ENCODE measurements around the gene NUAK2. TPM values are rescaled to one million over a fixed set of nuclear protein-coding genes. Genes with fewer than 3 reads are reported as not detected.

The NUAK2 gene
- polyA plus RNA-seq, 3 donors, result 9.1 to 44.9 (median 21.9) TPM

DNA sequence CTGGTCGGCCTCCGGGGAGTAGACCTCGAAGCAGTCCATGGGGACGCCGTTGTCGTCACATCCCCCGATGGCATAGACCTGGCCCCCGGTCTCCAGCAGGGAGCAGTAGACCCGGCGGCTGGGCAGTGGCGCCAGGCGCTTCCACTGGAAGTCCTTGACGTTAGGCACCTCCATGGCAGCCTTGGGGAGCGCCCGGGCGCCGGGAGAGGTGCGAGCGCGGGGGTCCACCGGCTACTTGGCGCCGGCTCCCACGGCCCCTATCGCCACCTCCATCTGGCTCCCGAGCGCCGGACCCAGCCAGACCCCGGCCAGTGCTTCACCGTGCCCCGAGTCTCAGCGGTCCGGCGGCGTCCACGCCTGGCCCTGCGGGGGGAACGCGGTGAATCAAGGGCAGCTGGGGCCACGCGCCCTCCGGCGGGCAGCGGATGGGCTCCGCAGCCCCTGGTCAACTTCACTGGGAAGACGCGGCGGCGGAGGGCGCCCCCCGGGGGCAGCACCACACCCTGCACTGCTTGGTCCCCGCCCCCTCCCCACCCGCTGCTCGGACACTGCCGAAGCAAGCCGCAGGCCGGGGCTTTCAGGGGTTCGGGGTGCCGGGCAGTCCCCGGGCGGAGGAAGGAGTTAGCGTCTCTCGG is 22.0 kb upstream of the NUAK2 start:
- Mint-ChIP-seq H3K4me1 (peaks cover 13% of the 10 kb centered on the region), H3K27ac (no peak overlapping the region), H3K4me3 (peak overlapping the region in 1 of 2 donors; percentile 77), H3K36me3 (peaks cover 3 to 7% of the 10 kb centered on the region in 2 donors), H3K27me3 (ENCODE audit: low read depth in 3 of 3) (peaks cover 46 to 74% (median 59%) of the 10 kb centered on the region in 3 donors), H3K9me3 (peaks cover 0 to 12% (median 5%) of the 10 kb centered on the region in 7 donors)
- 3% methylated on average over 63 of the region's 63 CpGs for WGBS (ENCODE audit: insufficient coverage)
- peak overlapping the region in 1 of 3 experiments; percentile 34 for H3K4me3 ChIP-seq (replicated peaks in 1 of 3; ENCODE audit: low read depth in 2 of 3, low read length in 3 of 3)
- intact Hi-C loops (cut with micrococcal nuclease), result no loop called here
- H3K79me2 ChIP-seq (ENCODE audit: insufficient read depth, low read length), result no peaks in the 10 kb centered on the region
- H4K20me1 ChIP-seq (ENCODE audit: insufficient read depth, low read length), result no peaks in the 10 kb centered on the region
- TF ChIP-seq, protein P1, sequence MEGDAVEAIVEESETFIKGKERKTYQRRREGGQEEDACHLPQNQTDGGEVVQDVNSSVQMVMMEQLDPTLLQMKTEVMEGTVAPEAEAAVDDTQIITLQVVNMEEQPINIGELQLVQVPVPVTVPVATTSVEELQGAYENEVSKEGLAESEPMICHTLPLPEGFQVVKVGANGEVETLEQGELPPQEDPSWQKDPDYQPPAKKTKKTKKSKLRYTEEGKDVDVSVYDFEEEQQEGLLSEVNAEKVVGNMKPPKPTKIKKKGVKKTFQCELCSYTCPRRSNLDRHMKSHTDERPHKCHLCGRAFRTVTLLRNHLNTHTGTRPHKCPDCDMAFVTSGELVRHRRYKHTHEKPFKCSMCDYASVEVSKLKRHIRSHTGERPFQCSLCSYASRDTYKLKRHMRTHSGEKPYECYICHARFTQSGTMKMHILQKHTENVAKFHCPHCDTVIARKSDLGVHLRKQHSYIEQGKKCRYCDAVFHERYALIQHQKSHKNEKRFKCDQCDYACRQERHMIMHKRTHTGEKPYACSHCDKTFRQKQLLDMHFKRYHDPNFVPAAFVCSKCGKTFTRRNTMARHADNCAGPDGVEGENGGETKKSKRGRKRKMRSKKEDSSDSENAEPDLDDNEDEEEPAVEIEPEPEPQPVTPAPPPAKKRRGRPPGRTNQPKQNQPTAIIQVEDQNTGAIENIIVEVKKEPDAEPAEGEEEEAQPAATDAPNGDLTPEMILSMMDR (IDR thresholded peaks at IDR 0.05), result peak; percentile 17
- no peak for DNase-seq
- peak overlapping the region; percentile 6 for H3K9ac ChIP-seq (ENCODE audit: insufficient read depth, low read length, poor library complexity, severe bottlenecking)
- H3K27me3 ChIP-seq (ENCODE audit: control insufficient read depth in 2 of 2, insufficient read depth in 2 of 2, low read length in 2 of 2), result peaks cover 46 to 53% of the 10 kb centered on the region in 2 donors
- H3K27ac ChIP-seq (ENCODE audit: low read depth in 1 of 2, low read length in 2 of 2), result no peak overlapping the region
- H2AFZ ChIP-seq (ENCODE audit: insufficient read depth, low read depth, low read length, poor library complexity, severe bottlenecking), result no peak overlapping the region
- H3K4me2 ChIP-seq (replicated peaks; ENCODE audit: extremely low read depth, low read length, poor library complexity, severe bottlenecking), result peak overlapping the region; percentile 49
- peaks cover 0 to 6% of the 10 kb centered on the region in 2 donors for H3K9me3 ChIP-seq (replicated peaks in 1 of 2; ENCODE audit: control insufficient read depth in 1 of 2, insufficient read depth in 1 of 2, low read length in 2 of 2)
- no peaks in the 10 kb centered on the region for H3K36me3 ChIP-seq (replicated peaks in 1 of 2; ENCODE audit: control insufficient read depth in 1 of 2, insufficient read depth in 2 of 2, low read length in 2 of 2)
- peaks cover 7 to 12% of the 10 kb centered on the region in 2 donors for H3K4me1 ChIP-seq (ENCODE audit: control insufficient read depth in 1 of 2, insufficient read depth in 2 of 2, low read length in 2 of 2)

DNA sequence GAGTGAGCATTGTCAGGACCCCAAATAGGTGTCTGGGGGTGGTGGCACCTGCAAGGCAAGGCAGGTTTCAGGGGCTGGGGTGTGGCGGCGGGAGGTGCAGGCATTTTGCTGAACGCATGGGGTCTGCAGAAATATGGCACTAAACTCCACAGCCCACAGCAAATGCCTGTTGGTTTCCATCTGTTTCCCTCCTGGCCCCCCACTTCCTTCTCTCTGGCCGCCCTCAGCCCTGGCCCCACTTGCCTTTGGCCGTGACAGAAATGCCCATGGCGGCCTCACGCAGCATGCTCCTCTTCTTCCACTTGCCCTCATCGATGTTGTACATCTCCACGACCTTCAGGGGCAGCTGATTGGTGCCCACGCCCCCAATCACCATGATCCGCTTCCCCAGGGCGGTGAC is 21.4 kb upstream of the NUAK2 start:
- no peak for DNase-seq
- Mint-ChIP-seq H3K9me3 (peaks cover 0 to 12% (median 5%) of the 10 kb centered on the region in 7 donors), H3K4me1 (peaks cover 9% of the 10 kb centered on the region), H3K4me3 (peak overlapping the region in 1 of 2 donors; percentile 77), H3K36me3 (peaks cover 3 to 7% of the 10 kb centered on the region in 2 donors), H3K27ac (peak overlapping the region in 1 of 7 donors; percentile 45), H3K27me3 (ENCODE audit: low read depth in 3 of 3) (peaks cover 44 to 73% (median 59%) of the 10 kb centered on the region in 3 donors)
- intact Hi-C loops (cut with micrococcal nuclease), result no loop called here
- H3K4me1 ChIP-seq (ENCODE audit: control insufficient read depth in 1 of 2, insufficient read depth in 2 of 2, low read length in 2 of 2), result peaks cover 7 to 12% of the 10 kb centered on the region in 2 donors
- WGBS (ENCODE audit: insufficient coverage), result 29% methylated on average over 10 of the region's 12 CpGs
- no peaks in the 10 kb centered on the region for H4K20me1 ChIP-seq (ENCODE audit: insufficient read depth, low read length)
- H3K4me3 ChIP-seq (replicated peaks in 1 of 3; ENCODE audit: low read depth in 2 of 3, low read length in 3 of 3), result no peak overlapping the region
- H3K79me2 ChIP-seq (ENCODE audit: insufficient read depth, low read length), result no peaks in the 10 kb centered on the region
- H3K9ac ChIP-seq (ENCODE audit: insufficient read depth, low read length, poor library complexity, severe bottlenecking), result no peak overlapping the region
- H3K27ac ChIP-seq (ENCODE audit: low read depth in 1 of 2, low read length in 2 of 2), result no peak overlapping the region
- TF ChIP-seq, protein P1 (IDR thresholded peaks at IDR 0.05), result no peak
- H3K9me3 ChIP-seq (replicated peaks in 1 of 2; ENCODE audit: control insufficient read depth in 1 of 2, insufficient read depth in 1 of 2, low read length in 2 of 2), result peaks cover 0 to 6% of the 10 kb centered on the region in 2 donors
- H3K4me2 ChIP-seq (replicated peaks; ENCODE audit: extremely low read depth, low read length, poor library complexity, severe bottlenecking), result no peak overlapping the region
- H3K36me3 ChIP-seq (replicated peaks in 1 of 2; ENCODE audit: control insufficient read depth in 1 of 2, insufficient read depth in 2 of 2, low read length in 2 of 2), result no peaks in the 10 kb centered on the region
- H2AFZ ChIP-seq (ENCODE audit: insufficient read depth, low read depth, low read length, poor library complexity, severe bottlenecking), result no peak overlapping the region
- H3K27me3 ChIP-seq (ENCODE audit: control insufficient read depth in 2 of 2, insufficient read depth in 2 of 2, low read length in 2 of 2), result peaks cover 46 to 53% of the 10 kb centered on the region in 2 donors
